Stimulated activated CD4-positive, alpha-beta T cell treated with anti-CD3 and anti-CD28 coated beads, Interleukin-12 subunit alpha, Interleukin-12 subunit beta, amount 100 ng/mL, for 24 hours (primary cell): ENCODE measurements around the gene CMC4.
A peak's percentile ranks its signal among the peaks of the same experiment; 100 is the strongest.

Experiments
- DNase-seq, 2 experiments: peaks; one replicate each; pipeline ENCODE4 v3.0.0-alpha.2; 2020; ENCODE audit warnings: low read depth in 2 of 2

The CMC4 gene

DNA sequence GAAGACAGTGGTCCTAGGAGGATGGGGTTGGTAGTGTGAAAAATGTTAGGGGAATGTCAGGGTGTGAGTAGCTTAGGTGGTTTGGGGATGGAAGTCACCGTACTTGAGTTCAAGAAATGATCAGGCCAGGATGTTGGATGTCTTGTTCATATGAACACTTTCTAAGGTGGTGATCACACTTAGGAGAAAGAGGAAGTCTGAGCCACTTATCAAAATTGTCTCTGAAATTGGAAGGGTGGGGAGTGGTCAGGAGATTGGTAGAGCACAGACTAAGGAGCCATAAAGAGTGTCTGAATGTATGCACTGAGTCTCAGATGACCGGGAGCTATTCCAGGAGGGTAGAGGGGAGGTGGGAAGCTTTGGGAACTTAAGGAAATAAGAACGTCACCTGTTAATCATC is 17.3 kb downstream of the CMC4 start:
- DNase-seq, result no peak

DNA sequence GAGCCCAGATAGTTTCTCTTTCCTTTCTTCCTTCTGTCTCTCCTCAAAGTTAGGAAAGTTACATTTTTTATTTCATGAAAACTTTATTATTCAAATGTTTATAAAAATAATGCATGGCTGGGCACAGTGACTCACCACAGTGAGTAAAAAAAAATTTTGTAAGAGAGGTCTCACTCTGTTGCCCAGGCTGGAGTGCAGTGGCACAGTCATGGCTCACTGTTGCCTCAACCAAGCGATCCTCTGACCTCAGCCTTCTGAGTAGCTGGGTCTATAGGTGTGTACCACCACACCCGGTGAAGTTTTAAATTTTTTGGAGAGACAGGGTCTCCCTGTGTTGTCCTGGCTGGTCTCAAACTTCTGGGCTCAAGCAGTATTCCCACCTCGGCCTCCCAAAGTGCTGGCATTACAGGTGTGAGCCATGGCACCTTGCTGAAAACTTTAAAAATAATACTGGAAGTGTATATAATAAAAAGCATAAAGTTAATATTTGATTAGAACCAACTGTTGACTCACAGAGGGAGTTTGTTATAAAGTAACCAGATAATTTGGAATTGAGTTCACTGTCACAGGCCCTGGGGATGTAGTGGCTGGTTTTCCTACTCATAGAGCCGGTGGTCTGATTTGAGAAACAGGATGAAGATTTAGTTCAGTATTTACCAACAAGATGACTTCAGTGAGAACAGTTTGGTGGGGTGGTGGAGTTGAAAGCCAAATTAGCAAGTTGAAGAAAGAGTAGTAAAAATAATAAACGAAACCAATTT is 18.0 kb downstream of the CMC4 start:
- no peak for DNase-seq

- no peak for DNase-seq
Measured at GRCh38 chrX:155048977-155049619, 21.8 kb downstream of the CMC4 start.

DNA sequence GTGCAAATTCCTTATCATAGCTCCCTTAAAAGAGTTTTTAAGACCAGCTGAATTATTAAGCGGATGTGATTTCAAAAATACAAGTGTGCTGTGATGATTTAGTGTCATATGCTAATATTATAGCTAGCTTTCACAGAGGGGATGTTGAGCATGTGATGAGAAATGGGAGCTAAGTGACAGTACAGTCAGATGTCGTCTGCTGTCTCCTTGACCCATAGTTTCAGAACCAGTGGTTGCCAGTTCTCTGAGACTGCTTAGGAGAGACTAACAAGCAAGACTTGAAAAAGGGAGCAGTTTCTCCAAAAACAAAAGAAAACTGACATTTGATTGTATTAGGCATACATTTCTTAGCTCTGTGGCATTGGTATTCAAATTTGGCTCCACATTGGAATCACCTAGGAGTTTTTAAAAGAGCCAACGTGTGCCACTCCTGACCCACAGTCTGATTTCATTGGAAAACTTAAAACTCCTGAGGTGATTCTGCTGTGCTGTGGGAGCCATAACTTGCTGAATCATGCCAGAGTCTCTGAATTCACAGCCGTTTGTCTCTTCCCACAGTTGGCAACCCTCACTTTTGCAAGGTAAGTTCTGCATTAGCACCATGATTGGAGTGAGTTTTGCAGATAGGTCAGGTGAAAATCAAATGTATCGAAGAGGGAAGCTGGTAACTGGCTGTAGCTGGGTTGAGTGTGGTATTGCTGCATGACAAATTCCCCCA is 24.0 kb downstream of the CMC4 start:
- no peak for DNase-seq

DNA sequence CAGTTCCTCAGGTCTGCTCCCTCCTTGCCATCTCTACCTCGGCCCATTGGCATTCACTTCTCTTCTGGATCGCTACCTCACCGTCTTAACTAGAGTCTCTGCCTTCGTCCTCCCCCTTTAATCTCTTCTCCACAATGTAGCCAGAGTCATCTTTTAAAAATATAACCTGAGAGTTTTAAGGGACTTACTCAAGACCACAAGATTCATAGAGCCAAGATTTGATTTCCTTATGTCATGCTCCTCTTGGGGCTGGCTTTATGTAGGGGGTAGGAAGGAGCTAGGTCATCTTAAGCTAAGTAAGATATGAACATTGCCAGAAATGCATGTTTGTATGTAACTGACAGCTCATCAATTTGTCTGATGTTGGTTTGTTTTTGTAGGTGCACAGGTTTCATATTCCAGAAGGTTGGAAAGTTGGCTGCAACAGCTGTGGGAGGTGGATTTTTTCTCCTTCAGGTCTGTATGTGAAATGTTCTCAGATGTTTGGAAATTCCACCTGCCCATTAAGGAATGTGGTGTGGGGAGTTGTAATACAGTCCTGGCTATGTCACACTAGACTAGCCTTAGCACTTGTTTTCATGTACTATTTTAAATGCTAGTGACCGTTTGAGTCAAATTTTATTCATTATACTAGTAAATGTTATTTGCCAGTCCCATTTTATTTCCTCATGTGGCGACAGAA is 24.7 kb downstream of the CMC4 start:
- DNase-seq, result no peak

GRCh38 chrX:155035688-155036087 is 35.2 kb downstream of the CMC4 start:
- DNase-seq, result no peak

DNA sequence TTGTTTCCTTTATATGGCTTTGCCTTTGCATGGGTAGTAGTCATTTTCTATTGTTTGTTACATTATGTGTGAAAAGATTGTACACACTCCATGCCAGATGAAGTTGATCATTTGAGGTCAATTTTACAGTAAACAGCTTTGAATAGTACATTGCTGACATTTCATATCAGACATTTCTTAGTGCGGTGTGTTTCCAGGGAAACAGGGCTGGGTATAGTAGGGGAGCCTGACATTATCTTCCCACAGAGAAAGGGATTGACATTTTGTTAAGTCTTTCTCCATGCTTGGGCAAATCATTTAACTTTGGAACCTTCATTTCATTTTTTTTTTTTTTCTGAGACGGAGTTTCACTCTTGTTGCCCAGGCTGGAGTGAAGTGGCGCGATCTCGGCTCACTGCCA is 39.3 kb downstream of the CMC4 start:
- DNase-seq, result no peak

DNA sequence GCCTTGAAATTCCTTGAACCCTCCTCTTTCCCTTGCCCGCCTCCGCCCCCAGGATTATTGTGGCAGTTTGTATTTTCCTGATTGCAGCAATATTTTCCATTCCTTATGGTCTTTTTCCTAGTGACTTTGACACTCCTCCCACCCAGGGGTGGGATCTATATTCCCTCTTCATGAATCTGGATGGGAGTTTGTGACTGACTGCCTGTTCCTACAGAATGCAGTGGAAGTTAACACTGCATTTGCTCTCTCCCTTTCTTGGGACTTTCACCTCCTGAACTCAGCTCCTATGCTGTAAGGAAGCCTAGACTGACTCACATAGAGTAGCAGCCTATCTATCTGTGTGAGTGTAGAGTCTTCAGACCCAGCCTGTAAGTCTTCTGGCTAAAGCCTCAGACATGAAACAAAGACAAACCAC is 42.1 kb downstream of the CMC4 start:
- DNase-seq, result no peak

DNA sequence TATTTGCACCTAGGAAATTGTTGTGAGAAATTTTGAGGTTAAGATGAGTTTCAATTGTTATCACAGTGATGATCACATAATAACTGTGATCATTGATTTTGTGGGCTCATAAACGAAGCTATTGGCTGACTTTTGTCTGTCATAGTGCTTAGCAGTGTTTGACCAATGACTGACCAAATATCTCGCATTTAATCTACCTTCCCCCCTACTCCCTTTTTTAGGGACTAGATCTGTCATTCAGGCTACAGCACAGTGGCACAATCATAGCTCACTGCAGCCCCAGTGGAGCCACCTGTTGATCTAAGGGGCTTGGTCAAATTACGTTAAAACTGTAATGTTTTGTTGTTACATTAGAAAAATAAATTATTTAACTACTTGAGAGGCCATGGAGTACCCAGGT is 42.8 kb downstream of the CMC4 start:
- DNase-seq, result no peak

DNA sequence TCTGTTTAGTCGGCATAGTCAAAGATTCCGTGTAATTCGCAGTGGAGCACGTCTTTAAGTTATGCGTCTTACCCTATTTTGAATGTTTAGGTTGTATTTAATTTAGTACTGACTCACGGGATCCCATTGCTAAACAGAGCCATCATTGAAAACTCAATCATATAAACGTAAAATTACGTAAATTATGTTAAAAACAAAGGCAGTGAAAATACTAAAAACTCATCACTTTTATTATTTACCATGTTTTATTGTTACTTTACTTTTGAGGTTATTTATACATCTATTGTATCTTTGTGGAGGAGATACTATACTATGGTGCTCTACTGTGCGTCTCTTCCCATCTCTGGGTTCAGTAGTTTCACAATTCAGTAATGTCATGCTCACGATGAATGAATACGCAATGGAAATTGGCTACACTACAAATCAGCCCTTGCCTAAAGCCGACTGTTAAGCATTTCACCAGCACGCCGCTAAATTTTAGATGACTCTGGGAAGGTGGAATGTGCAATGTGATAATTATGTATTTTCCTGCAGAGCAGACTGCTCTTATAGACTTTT is 43.3 kb downstream of the CMC4 start:
- DNase-seq, result no peak

- DNase-seq, result peak; percentile 82 to 86
Measured at GRCh38 chrX:155026727-155027508, 44.0 kb downstream of the CMC4 start, which contains the start of gene FUNDC2. Gene FUNDC2, plus strand, starts transcription at chrX:155026844. Its CDS starts 95 bp downstream, at chrX:155026939.

- no peak for DNase-seq
Measured at GRCh38 chrX:155026420-155026726, 44.6 kb downstream of the CMC4 start.

DNA sequence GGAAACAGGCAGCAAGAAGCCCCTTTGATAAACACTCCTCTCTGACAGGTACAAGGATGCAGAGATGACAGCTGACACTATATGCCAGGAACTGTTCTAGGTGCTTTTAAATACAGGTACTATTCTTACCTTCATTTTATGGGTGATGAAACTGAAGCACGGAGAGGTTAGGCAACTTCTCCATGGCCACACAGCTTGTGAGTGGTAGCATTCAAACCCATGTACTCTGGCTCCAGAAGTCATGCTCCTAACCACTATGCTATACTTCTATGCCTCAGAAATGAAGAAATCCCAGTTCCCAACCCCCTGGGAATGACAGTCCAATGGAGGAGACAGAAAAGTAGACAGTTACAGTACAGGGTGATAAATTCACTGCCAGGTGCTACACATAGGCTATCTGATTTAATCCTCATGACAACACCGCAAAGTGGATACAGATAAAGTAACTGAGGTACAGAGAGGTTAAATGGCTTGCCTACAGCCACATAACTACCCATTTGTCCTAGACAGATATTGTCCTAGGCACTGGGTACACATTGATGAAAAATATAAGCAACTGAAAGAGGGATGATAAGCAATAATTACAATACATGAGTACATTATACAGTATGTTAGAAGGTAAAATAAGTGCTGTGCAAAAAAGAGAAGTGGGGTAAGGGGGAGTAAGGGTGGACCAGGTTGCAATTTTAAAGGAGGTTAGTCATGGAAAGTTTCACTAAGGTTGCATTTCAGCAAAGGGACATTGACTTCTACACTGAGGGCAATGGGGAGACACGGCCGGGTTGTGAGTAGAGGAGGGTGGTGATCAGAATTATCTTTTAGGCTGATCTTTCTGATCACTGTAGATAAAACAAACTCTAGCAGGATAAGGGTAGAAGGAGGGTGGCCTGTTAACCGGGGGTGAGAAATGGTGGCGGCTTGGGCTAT is 46.8 kb downstream of the CMC4 start:
- DNase-seq, result no peak

DNA sequence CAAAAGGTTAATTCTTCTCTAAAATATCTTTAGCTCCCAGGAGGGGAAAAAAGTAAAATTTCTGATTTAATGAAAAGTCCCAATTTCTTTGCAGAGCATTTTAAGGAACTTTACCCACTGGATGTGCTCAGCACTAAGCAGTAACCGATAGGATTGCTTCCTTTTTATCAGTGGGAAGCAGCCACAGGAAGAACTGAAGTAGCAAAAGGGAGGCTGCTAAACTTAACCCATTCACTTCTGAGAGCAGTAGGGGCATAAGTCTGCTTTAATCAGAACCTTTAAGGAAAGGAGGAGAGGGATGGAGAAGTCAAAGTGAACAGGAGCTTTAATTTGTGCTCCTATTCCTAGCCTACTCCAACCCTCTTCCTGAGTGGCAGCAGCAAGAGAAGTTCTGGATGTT is 48.4 kb downstream of the CMC4 start, which contains the start of gene F8:
Gene F8 (minus strand): TSS at position 139 of the 400 bp plus-strand sequence. CDS start 171 bp downstream, outside the sequence.
- no peak for DNase-seq

DNA sequence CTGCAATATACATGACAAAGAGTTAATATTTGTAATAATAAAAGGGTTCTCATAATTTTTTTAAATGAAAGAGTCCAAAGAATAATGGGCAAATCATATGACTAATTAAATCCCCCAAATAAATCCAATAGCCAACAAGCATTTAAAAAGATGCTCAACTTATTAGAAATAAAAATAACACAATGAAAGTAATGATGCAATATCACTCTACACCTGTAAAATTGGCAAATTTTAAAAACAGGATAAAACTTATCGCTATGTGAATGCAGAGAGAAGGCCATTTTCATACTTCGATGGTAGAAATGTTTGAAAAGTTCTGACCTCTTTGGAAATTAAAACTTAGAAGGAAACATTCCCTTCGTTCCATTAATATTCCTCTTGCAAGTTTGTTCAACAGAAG is 50.3 kb downstream of the CMC4 start:
- DNase-seq, result no peak
